Hematopoietic multipotent progenitor cell (in vitro differentiated cells): Measurements from ENCODE around the gene NACAD. TPM values are rescaled to one million over a fixed set of nuclear protein-coding genes. Genes with fewer than 3 reads are reported as not detected.

Source experiments
- DNase-seq, 3 donors: peaks; one replicate each; pipeline ENCODE4 v3.0.0-alpha.2; 2011 to 2015; ENCODE audit warnings: low read depth in 2 of 3, low spot score in 2 of 3
- total RNA-seq: library from RNA; depleted of rRNA; stranded (reverse); fragments of >200 nt; gene quantifications from one replicate; pipeline ENCODE4 v1.2.3, GENCODE V29; 2012

Gene NACAD
- total RNA-seq, 1 donor = 0.27 TPM

DNA sequence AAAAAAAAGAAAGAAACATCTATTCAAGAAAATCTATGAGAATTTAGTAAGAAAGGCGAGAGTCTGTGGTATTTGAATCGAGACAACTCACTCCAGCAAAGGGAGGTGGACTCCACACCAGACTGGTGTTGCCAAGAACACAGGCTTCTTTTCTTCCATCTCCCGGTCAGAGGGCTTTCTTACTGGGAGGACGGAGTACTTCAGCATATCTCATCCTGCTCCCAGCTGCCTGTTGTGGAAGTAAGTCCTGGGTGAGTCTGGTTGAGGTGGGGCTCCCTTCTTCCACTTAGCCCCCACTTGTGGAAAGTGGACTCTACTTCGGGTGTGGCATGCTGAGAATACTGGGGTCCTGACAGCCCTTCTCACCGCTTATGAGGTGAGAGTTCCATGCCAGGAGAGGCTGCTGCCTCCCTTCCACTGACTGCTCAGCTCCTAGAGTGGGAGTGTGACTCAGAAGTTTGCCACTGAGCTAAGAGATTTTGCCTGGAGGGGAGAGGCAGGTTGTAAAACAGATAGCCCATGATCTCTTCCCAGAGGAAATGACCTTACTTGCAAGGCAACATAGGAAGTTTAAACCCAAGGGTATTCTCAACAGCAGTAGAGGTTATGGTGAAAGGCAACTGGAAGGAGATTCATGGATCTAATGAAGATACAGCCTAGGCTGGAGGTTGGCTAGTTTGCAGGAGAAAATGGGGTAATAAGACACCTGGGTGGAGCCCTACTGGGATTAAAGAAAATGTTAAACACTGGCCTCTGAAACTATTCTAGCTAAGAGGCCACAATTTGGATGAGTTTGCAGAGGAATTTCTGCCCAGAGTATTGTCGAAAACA lies 3.5 kb upstream of the NACAD start:
- no peak for DNase-seq

DNA sequence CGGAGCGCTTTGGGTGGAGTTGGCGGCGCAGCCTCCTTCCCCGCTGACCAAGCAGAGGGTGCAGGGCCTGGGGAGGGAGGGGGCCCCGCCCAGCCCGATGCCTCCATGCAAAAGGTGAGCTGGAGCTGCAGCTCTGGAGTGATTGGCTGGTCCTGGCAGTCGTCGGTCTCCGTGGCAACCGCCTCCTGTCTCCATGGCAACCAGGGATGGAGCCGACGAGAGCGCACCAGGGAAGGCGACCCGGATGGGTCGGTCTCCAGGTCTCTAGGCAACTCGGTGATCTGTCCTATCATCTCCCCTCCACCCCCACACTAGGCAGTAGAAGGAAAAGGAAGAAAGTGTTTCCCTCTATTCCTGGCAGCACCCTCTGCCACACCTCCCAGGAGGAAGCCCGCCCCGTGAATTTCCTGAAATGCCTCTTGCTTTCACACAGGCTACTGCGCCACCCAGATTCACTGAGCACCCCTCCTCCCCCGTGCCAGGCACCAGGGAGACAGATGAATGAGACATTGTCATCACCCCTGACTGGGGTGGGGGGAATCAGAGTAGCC lies 647 bp upstream of the NACAD start:
- DNase-seq = peak in 2 of 3 donors; percentile 42 to 52

DNA sequence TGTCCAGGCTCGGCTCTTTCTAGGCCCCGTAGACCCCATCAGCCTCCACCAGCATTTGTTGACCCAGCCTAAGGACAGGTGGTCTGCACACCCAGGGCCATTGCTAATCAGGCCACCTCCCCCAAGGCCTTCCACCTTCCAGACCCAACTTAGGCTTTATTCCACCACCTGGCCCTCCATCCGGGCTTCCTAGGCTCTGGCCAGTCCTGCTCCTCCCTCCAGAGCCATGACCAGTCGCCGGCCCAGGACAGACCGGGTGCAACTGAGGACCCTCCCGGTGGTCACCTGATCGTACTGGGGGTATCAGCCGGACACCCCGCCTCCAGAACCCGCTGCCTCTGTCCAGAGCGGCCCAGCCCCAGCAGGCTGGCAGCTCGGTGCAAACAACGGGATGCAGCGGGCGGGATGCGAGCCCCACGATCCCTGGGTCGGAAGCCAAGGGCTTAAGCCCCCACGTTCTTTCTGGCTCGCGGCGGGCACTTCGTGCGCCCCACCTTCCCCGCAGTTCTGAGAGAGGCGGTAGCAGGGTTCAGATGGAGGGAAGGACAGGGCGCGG lies 545 bp downstream of the NACAD start:
- DNase-seq = no peak

DNA sequence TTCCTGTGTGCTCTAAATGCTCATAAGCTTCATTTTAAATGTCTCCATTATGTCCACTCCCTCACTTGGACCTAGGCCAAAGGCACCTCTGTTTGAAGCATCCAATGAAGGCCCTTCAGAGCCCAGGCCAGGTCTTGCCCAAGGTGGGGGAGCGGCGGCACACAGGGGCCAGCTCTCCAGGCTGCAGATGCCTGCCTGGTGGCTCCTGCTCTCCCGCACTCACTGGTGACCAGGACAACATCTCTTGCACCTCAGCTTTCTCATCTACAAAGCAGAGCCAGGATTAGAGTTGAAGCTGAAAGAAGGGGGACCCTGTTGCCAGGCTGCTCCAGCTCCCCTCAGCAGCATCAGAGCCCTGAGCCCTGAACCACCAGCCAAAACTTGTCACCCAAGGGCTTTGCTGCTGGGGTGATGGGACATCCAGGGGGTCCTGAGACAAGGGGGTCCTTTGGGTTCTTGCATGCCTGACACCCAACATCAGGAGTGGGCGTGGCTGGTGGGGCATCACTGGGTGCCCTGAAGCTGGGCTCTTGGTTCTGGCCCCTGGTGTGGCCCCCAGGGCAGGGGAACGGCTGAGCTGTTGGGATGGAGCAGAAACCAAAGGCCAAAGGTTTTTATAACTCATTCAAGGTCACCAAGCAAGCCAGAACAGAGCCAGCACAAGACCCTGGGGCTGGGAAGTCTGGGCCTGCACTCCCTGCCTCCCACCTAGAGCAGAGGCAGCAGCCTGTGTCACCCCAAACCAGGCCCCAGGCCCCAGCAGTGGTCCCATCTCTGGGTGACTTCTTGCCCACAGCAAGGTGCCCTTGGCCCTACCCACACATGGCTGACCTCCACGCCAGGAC lies 1.2 kb downstream of the NACAD start:
- DNase-seq = no peak

- no peak for DNase-seq
Measured at GRCh38 chr7:45086331-45087065, 2.3 kb downstream of the NACAD start.

DNA sequence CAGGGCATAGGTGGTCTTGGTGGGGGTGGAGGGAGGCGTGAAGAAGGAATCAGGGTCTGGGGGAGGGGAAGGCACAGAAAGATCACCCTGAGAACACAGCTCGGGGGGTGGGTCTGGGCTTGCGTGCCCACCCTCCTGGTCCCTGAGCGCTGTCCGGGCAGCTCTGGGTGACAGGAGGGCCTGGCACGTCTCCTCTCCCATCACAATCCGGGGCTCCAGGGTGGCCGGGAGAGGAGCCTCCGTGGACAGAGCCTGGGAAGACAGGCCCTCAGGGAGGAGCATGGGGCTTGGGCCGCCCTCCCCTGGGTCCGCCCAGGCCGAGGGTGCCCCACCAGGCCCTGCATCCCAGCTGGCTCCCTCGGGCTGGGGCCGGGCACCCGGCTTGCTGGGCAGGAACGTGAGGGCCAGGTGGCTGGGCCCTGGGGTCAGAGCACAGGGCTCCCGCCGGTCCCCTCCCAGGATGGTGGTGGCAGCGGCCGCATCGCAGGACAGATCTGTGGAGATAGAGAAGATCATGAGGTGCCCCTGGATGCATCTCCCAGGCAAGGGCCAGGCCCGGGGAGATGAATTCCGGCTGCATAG lies 3.1 kb downstream of the NACAD start:
- DNase-seq = no peak

DNA sequence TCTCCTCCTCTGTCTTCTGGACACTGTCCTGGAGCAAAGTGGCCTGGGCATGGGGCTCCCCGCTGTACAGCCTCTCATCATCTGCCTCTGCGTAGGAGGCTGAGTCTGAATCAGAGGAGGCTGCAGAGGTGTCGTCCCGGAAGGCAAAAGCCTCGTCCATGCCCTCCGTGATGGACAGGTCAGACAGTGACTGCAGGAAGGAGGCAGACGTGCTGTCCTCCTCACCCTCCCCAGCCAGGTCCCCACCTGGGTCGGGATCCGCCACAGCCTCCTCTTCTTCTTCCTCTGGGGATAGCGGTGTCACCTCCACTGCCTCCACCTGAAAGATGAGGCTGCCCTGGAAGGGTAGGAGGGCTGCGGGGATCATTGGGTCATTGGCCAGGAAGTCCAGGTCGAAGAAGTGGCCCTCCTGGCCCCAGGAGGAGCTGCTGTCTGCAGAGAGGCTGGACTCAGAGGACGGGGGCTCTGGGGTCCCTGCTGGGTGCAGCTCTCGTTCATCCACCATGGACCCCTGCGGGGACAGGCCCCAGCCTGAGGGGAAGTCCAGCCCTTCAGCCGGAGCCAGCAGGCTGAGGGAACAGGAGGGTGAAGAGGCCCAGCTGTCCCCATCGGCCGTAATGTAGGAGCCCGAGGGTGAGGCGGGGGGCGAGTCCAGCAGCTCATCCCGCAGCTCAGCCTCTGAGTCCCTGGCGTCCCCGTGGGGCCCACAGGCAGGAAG lies 3.7 kb downstream of the NACAD start:
- no peak for DNase-seq

GRCh38 chr7:45084336-45084735 lies 4.4 kb downstream of the NACAD start:
- DNase-seq = no peak

DNA sequence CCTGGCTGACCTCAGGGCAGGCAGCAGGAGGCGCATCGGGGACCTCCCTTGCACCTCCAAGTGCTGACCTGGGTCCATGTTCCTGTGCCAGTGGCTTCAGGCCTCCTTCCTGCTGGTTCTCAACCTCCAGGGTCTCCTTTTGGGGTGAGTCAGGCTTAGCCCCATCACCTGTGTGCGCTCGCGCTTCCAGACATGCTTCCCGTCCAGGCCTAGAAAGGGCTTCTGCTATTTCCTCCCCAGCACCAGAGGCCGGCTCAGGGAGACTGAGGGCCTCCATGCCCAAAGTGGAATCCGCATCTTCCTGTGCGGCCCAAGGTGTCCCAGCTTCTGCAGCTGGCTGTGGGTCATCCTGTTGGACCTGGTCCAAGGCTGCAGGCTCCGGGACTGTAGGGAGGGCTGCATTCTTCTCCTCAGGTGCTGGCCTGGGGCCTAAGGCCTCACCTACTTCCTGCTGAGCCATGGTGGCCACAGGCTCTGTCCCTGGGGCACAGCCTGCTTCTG lies 5.9 kb downstream of the NACAD start:
- no peak for DNase-seq

GRCh38 chr7:45082031-45082830 lies 6.5 kb downstream of the NACAD start:
- DNase-seq = no peak

DNA sequence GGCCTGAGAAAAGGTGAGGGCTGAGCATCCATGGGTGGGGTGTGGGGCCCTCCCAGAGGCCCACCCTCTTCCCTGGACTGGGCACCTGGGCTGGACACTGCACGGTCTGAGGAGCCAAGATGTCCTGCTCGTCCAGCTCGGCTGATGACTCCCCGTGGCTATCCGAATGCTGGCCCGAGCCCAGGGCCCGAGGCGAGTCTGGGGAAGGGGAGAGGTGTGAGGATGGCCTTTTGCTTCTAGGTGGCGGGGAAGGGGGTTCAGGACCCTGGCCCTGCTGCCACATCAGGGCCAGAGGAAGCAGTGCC lies 7.1 kb downstream of the NACAD start:
- DNase-seq = no peak

- no peak for DNase-seq
Measured at GRCh38 chr7:45080958-45081669, 7.7 kb downstream of the NACAD start.

GRCh38 chr7:45080265-45080957 lies 8.4 kb downstream of the NACAD start:
- no peak for DNase-seq

DNA sequence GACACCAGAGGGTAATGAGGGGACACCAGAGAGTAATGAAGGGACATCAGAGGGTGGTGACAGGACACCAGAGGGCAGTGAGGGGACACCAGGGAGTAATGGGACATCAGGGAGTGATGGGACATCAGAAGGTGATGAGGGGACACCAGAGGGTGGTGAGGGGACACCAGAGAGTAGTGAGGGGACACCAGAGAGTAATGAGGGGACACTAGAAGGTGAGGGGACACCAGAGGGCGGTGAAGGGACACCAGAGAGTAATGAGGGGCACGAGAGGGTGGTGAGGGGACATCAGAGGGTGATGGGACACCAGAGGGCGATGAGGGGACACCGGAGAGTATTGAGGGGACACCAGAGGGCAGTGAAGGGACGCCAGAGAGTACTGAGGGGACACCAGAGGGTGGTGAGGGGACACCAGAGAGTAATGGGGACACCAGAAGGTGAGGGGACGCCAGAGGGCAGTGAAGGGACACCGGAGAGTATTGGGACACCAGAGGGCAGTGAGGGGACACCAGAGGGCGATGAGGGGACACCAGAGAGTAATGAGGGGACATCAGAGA lies 10.6 kb downstream of the NACAD start:
- DNase-seq = peak in 2 of 3 donors; percentile 24 to 33

GRCh38 chr7:45077579-45077978 lies 11.2 kb downstream of the NACAD start:
- DNase-seq = no peak

- no peak for DNase-seq
Measured at GRCh38 chr7:45076946-45077345, 11.8 kb downstream of the NACAD start.
